Lower leg skin (tissue), 3 donors: ENCODE results near the gene GPSM1.

Experiments used
- CTCF ChIP-seq, 3 donors: fragments of 450-650 bp; IDR thresholded peaks; one replicate each; pipeline ENCODE4 v1.5.1; 2016; ENCODE audit warnings: antibody characterized with exemption in 3 of 3, mild to moderate bottlenecking in 3 of 3, moderate library complexity in 2 of 3
- POLR2A ChIP-seq, 2 donors: fragments of 450-650 bp; IDR thresholded peaks; one replicate each; pipeline ENCODE4 v1.6.1; 2016 to 2017; ENCODE audit warnings: antibody characterized with exemption in 2 of 2, mild to moderate bottlenecking in 1 of 2, moderate library complexity in 1 of 2

GRCh38 chr9:136342181-136343120 lies 15.1 kb downstream of the GPSM1 start:
- TF ChIP-seq POLR2A (IDR thresholded peaks at IDR 0.05): no peak
- no peak for TF ChIP-seq CTCF (IDR thresholded peaks at IDR 0.05)
